Kidney epithelial cell (primary cell): ENCODE data around the gene TMEM222. TPM values are rescaled to one million over a fixed set of nuclear protein-coding genes. Genes with fewer than 3 reads are reported as not detected.

Source experiments
- DNase-seq: peaks from one replicate; pipeline ENCODE4 v3.0.0-alpha.2; 2010; ENCODE audit warnings: low read depth
- H3K27me3 ChIP-seq: 2 replicates; pipeline ENCODE4 v1.6.0; 2011; ENCODE audit warnings: low read length; ENCODE audit not compliant: control insufficient read depth, insufficient read depth
- H3K36me3 ChIP-seq: 2 replicates; pipeline ENCODE4 v1.5.1; 2011; ENCODE audit warnings: low read length; ENCODE audit not compliant: control insufficient read depth, insufficient read depth
- H3K4me3 ChIP-seq: 2 replicates; pipeline ENCODE4 v1.5.1; 2011; ENCODE audit warnings: low read depth, mild to moderate bottlenecking, control low read depth, low read length
- CTCF ChIP-seq: IDR thresholded peaks from 2 replicates; pipeline ENCODE4 v1.5.1; 2011; ENCODE audit warnings: mild to moderate bottlenecking, moderate library complexity, low read length, control low read depth, inconsistent platforms; ENCODE audit not compliant: insufficient read depth, poor library complexity, severe bottlenecking
- total RNA-seq: library from RNA; depleted of rRNA; stranded (reverse); fragments of >200 nt; gene quantifications from 2 replicates; pipeline ENCODE4 v1.2.3, GENCODE V29; 2015

The TMEM222 gene
- total RNA-seq, 1 donor from 2014 or later = 27.5 TPM

GRCh38 chr1:27342391-27342777 lies 20.4 kb downstream of the TMEM222 start:
- Histone ChIP-seq H3K36me3 (no peaks in the 10 kb centered on the region), H3K27me3 (no peaks in the 10 kb centered on the region), H3K4me3 (peak overlapping the region; percentile 54)
- no peak for DNase-seq
- no peak for TF ChIP-seq CTCF

- no peak for TF ChIP-seq CTCF
- Histone ChIP-seq H3K27me3 (no peaks in the 10 kb centered on the region), H3K36me3 (no peaks in the 10 kb centered on the region), H3K4me3 (peak overlapping the region; percentile 54)
- DNase-seq = no peak
These were observed 21.0 kb downstream of the TMEM222 start for GRCh38 chr1:27342778-27343638.

- H3K27me3 ChIP-seq = no peaks in the 10 kb centered on the region
- no peaks in the 10 kb centered on the region for H3K36me3 ChIP-seq
- H3K4me3 ChIP-seq = peak overlapping the region; percentile 54
- TF ChIP-seq CTCF = no peak
- no peak for DNase-seq
These were observed 21.7 kb downstream of the TMEM222 start for GRCh38 chr1:27343639-27344025.

- H3K4me3 ChIP-seq = no peak overlapping the region
- no peaks in the 10 kb centered on the region for H3K36me3 ChIP-seq
- TF ChIP-seq CTCF = no peak
- H3K27me3 ChIP-seq = peaks cover 2% of the 10 kb centered on the region
- no peak for DNase-seq
These were observed 23.3 kb downstream of the TMEM222 start for GRCh38 chr1:27345272-27345671.

- TF ChIP-seq CTCF = no peak
- Histone ChIP-seq H3K4me3 (no peak overlapping the region), H3K27me3 (peaks cover 6% of the 10 kb centered on the region), H3K36me3 (no peaks in the 10 kb centered on the region)
- no peak for DNase-seq
These were observed 24.4 kb downstream of the TMEM222 start for GRCh38 chr1:27346357-27346756.
